IMR-90 (cell line): ENCODE measurements around the gene KCNJ16. TPM values are rescaled to one million over a fixed set of nuclear protein-coding genes. Genes with fewer than 3 reads are reported as not detected.

Source experiments
- ATAC-seq: fragments of 200-7000 bp; cut with Tn5 transposase; 2 replicates; pipeline ENCODE4 v1.9.1; 2020; ENCODE audit warnings: low read depth, mild to moderate bottlenecking, moderate library complexity
- BruUV-seq: library from RNA; stranded (reverse); fragments of 400-500 nt; replicated peaks from 2 replicates; lab custom pipeline; 2021; lab: Mats Ljungman, UMichigan
- CTCF ChIA-PET: fragments of 300-600 bp; formaldehyde crosslinking; extraction: SDS; loops from one replicate; lab custom pipeline; 2021; ENCODE audit warnings: antibody characterized with exemption; lab: Yijun Ruan, JAX
- POLR2A ChIA-PET: fragments of 300-600 bp; sonication (Branson Sonifier 250); formaldehyde crosslinking; loops from one replicate; lab custom pipeline; 2022; ENCODE audit warnings: antibody characterized with exemption; ENCODE audit not compliant: unreplicated experiment; lab: Charles Lee
- DNase-seq: peaks from one replicate; pipeline ENCODE4 v3.0.0; 2013
- H2AFZ ChIP-seq: replicated peaks from 2 replicates; pipeline ENCODE3; 2013; ENCODE audit warnings: low read length, mild to moderate bottlenecking; ENCODE audit not compliant: poor library complexity
- H2AK5ac ChIP-seq: 2 replicates; pipeline ENCODE4 v1.6.1; 2013; ENCODE audit warnings: low read depth, low read length, inconsistent platforms
- H2AK9ac ChIP-seq: replicated peaks from 2 replicates; pipeline ENCODE3; 2013; ENCODE audit warnings: mild to moderate bottlenecking, low read depth, low read length, moderate library complexity; ENCODE audit not compliant: poor library complexity
- H2BK120ac ChIP-seq: 2 replicates; pipeline ENCODE4 v1.6.1; 2013; ENCODE audit warnings: low read depth, low read length, inconsistent platforms
- H2BK15ac ChIP-seq: 3 replicates; pipeline ENCODE4 v1.6.1; 2013; ENCODE audit warnings: low read depth, low read length, inconsistent platforms
- H2BK20ac ChIP-seq: 2 replicates; pipeline ENCODE4 v1.6.1; 2013; ENCODE audit warnings: low read depth, mild to moderate bottlenecking, inconsistent platforms, low read length, moderate library complexity
- H2BK5ac ChIP-seq: 2 replicates; pipeline ENCODE4 v1.6.1; 2013; ENCODE audit warnings: mild to moderate bottlenecking, low read depth, low read length, inconsistent platforms; ENCODE audit not compliant: poor library complexity, severe bottlenecking
- H3K14ac ChIP-seq: replicated peaks from 2 replicates; pipeline ENCODE4 v1.6.1; 2013; ENCODE audit warnings: low read depth, low read length, inconsistent platforms
- H3K18ac ChIP-seq: 2 replicates; pipeline ENCODE4 v1.6.1; 2013; ENCODE audit warnings: low read depth, low read length, control low read depth
- H3K23ac ChIP-seq: 2 replicates; pipeline ENCODE4 v1.6.1; 2013; ENCODE audit warnings: low read depth, low read length, inconsistent platforms
- H3K27ac ChIP-seq: 2 replicates; pipeline ENCODE4 v1.5.1; 2013; ENCODE audit warnings: mild to moderate bottlenecking, control low read depth, low read length; ENCODE audit not compliant: insufficient read depth
- H3K27me3 ChIP-seq: 2 replicates; pipeline ENCODE4 v1.6.1; 2013; ENCODE audit warnings: low read length; ENCODE audit not compliant: control insufficient read depth, insufficient read depth
- H3K36me3 ChIP-seq: 2 replicates; pipeline ENCODE4 v1.6.1; 2013; ENCODE audit warnings: low read length, mixed read lengths; ENCODE audit not compliant: control insufficient read depth, insufficient read depth
- H3K4ac ChIP-seq: 2 replicates; pipeline ENCODE4 v1.6.1; 2013; ENCODE audit warnings: low read depth, low read length, inconsistent platforms
- H3K4me1 ChIP-seq: 2 replicates; pipeline ENCODE4 v1.6.1; 2013; ENCODE audit warnings: low read length, mixed read lengths; ENCODE audit not compliant: control insufficient read depth, insufficient read depth
- H3K4me2 ChIP-seq: 2 replicates; pipeline ENCODE4 v1.6.1; 2013; ENCODE audit warnings: low read depth, mild to moderate bottlenecking, control low read depth, low read length, moderate library complexity
- H3K4me3 ChIP-seq: 2 replicates; pipeline ENCODE4 v1.5.1; 2013; ENCODE audit warnings: low read depth, mild to moderate bottlenecking, control low read depth, low read length, moderate library complexity; ENCODE audit not compliant: insufficient read depth
- H3K56ac ChIP-seq: 2 replicates; pipeline ENCODE4 v1.6.1; 2013; ENCODE audit warnings: low read length, inconsistent platforms; ENCODE audit not compliant: insufficient read depth; ENCODE audit errors: extremely low read depth
- H3K79me1 ChIP-seq, 2 experiments: 2 replicates each; pipeline ENCODE4 v1.6.1; 2013; ENCODE audit warnings: low read length in 2 of 2, inconsistent platforms in 1 of 2, low read depth in 1 of 2
- H3K9ac ChIP-seq: 2 replicates; pipeline ENCODE4 v1.6.1; 2013; ENCODE audit warnings: low read depth, low read length, control low read depth
- H3K9me1 ChIP-seq: 2 replicates; pipeline ENCODE4 v1.6.1; 2013; ENCODE audit warnings: low read length, inconsistent platforms; ENCODE audit not compliant: insufficient read depth
- H3K9me3 ChIP-seq: 2 replicates; pipeline ENCODE4 v1.6.1; 2013; ENCODE audit warnings: low read length; ENCODE audit not compliant: control insufficient read depth, insufficient read depth
- H4K20me1 ChIP-seq: 2 replicates; pipeline ENCODE4 v1.6.1; 2013; ENCODE audit warnings: low read length, inconsistent platforms; ENCODE audit not compliant: insufficient read depth
- H4K5ac ChIP-seq: 2 replicates; pipeline ENCODE4 v1.6.1; 2013; ENCODE audit warnings: mild to moderate bottlenecking, low read depth, low read length, control low read depth
- H4K8ac ChIP-seq, 2 experiments: 2 replicates each; pipeline ENCODE4 v1.6.1; 2013; ENCODE audit warnings: low read depth in 2 of 2, low read length in 2 of 2, control low read depth in 1 of 2, inconsistent platforms in 1 of 2
- H4K91ac ChIP-seq: 2 replicates; pipeline ENCODE4 v1.6.1; 2013; ENCODE audit warnings: low read depth, low read length, inconsistent platforms; ENCODE audit not compliant: insufficient read depth
- BHLHE40 ChIP-seq: fragments of 150-350 bp; IDR thresholded peaks from 2 replicates; pipeline ENCODE4 v1.6.1; 2016; ENCODE audit warnings: mild to moderate bottlenecking, low read depth, low read length
- CTCF ChIP-seq: conservative IDR thresholded peaks from 2 replicates; pipeline ENCODE4 v1.5.1; 2012; ENCODE audit warnings: mild to moderate bottlenecking, low read depth, low read length, improper control_type of control experiment
- FOS ChIP-seq: fragments of 150-350 bp; IDR thresholded peaks from 2 replicates; pipeline ENCODE4 v1.6.1; 2016; ENCODE audit warnings: low read depth, low read length
- MXI1 ChIP-seq: IDR thresholded peaks from 2 replicates; pipeline ENCODE4 v1.6.1; 2012; ENCODE audit warnings: low read depth, mild to moderate bottlenecking, low read length, moderate library complexity, borderline replicate concordance
- dilution Hi-C: fragments of 300-500 bp; cut with HindIII; formaldehyde crosslinking; loops from one replicate; pipeline ENCODE4 v1.14.3; 2018; ENCODE audit warnings: low sequenced_read_pairs; ENCODE audit not compliant: unreplicated experiment
- in situ Hi-C: fragments of 300-500 bp; cut with MboI; formaldehyde crosslinking; loops from 3 replicates; pipeline ENCODE4 v1.14.3; 2019; ENCODE audit warnings: low sequenced_read_pairs, inconsistent platforms, mixed read lengths
- intact Hi-C: fragments of 100-400 bp; cut with micrococcal nuclease; formaldehyde crosslinking; loops from 2 replicates; pipeline ENCODE4 v1.10.0; 2022
- polyA plus RNA-seq, 3 experiments: library from polyadenylated mRNA; depleted of rRNA; stranded (reverse); fragments of >200 nt; gene quantifications; 2 replicates each; pipeline ENCODE4 v1.2.3, GENCODE V29; 2012; ENCODE audit warnings: low replicate concordance in 1 of 3
- total RNA-seq: library from RNA; depleted of rRNA; stranded (reverse); fragments of >200 nt; gene quantifications from 2 replicates; pipeline ENCODE4 v1.2.3, GENCODE V29; 2012

The KCNJ16 gene
- total and polyA plus RNA-seq, 2 of the 4 experiments (the other 2 are of a cell fraction), result not detected

GRCh38 chr17:70031341-70031740 lies 43.7 kb upstream of the KCNJ16 start:
- Histone ChIP-seq H4K91ac (no peak overlapping the region), H3K4me2 (no peak overlapping the region), H2BK5ac (no peak overlapping the region), H3K4me1 (peaks cover 7% of the 10 kb centered on the region), H3K27me3 (no peaks in the 10 kb centered on the region), H4K5ac (no peak overlapping the region), H2AK5ac (no peak overlapping the region), H3K9me3 (no peaks in the 10 kb centered on the region), H4K8ac (no peak overlapping the region), H2BK20ac (no peak overlapping the region), H3K79me1 (no peaks in the 10 kb centered on the region), H2BK120ac (no peak overlapping the region), H2BK15ac (no peak overlapping the region), H4K20me1 (no peaks in the 10 kb centered on the region), H3K9ac (no peak overlapping the region), H3K14ac (no peak overlapping the region), H3K27ac (no peak overlapping the region), H3K4me3 (no peak overlapping the region), H3K36me3 (no peaks in the 10 kb centered on the region), H2AFZ (no peak overlapping the region), H3K18ac (no peak overlapping the region), H3K4ac (no peak overlapping the region), H3K9me1 (no peaks in the 10 kb centered on the region), H3K56ac (no peak overlapping the region), H2AK9ac (no peak overlapping the region), H3K23ac (no peak overlapping the region)
- dilution Hi-C loops, result no loop called here
- ATAC-seq (no peak), DNase-seq (peak; percentile 7)
- CTCF ChIA-PET, result no interaction called here
- intact Hi-C loops, result no loop called here
- in situ Hi-C loops, result no loop called here
- POLR2A ChIA-PET, result no interaction called here
- BruUV-seq, result no TSS peak
- TF ChIP-seq MXI1 (no peak), FOS (no peak), BHLHE40 (no peak), CTCF (no peak)
